ENCODE measurements around the gene TMEM238. TPM values are rescaled to one million over a fixed set of nuclear protein-coding genes. Genes with fewer than 3 reads are reported as not detected.

The TMEM238 gene
- total and polyA plus RNA-seq, 2 donors (not counting 1 experiment from before 2014, with no cell fraction given) = 0.33 TPM; not detected in 1

DNA sequence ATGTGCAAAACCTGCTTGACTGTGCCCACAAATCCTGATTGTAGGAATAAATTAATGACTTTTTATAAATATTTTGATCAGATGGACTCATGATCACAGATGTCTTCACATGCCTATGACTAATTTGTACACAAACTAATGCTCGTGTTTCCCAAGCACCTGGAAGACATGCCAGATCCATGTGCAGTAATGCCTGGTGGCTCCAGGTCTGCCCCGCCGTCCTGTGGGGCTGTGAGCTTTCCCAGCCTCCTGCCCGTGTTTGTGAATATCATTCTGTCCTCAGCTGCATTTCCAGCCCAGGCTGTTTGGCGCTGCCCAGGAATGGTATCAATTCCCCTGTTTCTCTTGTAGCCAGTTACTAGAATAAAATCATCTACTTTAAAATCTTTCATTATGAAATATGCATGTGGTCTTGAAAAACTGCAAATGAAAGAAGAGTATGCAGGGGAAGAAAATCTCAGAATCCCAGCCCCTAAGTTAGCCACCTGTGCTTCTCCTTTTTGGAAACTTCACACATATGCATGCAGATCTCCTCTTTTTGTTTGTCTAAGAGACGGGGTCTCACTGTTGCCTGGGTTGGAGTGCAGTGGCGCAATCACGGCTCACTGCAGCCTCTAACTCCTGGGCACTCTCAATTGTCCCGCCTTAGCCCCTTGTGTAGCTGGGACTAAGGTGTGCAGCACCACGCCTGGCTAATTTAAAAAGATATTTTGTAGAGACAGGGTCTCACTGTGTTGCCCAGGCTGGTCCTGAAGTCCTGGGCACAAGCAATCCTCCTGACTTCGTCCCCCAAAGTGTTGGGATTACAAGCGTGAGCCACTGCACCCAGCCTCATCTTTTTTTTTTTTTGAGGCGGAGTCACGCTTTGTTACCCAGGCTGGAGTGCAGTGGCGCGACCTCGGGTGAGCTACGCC, 7.9 kb upstream of the TMEM238 start:
- peak in 1 of 2 donors; percentile 32 for DNase-seq (ENCODE audit: low read depth in 2 of 2)
- no peak overlapping the region for H3K9ac ChIP-seq (ENCODE audit: insufficient read depth, low read length)
- H3K9me3 ChIP-seq (ENCODE audit: control insufficient read depth, insufficient read depth, low read depth, low read length) = no peaks in the 10 kb centered on the region
- TF ChIP-seq EZH2 (IDR thresholded peaks at IDR 0.05; ENCODE audit: low read length, missing control alignments) = no peak
- TF ChIP-seq, protein P1, sequence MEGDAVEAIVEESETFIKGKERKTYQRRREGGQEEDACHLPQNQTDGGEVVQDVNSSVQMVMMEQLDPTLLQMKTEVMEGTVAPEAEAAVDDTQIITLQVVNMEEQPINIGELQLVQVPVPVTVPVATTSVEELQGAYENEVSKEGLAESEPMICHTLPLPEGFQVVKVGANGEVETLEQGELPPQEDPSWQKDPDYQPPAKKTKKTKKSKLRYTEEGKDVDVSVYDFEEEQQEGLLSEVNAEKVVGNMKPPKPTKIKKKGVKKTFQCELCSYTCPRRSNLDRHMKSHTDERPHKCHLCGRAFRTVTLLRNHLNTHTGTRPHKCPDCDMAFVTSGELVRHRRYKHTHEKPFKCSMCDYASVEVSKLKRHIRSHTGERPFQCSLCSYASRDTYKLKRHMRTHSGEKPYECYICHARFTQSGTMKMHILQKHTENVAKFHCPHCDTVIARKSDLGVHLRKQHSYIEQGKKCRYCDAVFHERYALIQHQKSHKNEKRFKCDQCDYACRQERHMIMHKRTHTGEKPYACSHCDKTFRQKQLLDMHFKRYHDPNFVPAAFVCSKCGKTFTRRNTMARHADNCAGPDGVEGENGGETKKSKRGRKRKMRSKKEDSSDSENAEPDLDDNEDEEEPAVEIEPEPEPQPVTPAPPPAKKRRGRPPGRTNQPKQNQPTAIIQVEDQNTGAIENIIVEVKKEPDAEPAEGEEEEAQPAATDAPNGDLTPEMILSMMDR (conservative IDR thresholded peaks at IDR 0.05 in 1 of 2, IDR thresholded peaks at IDR 0.05 in 1 of 2; ENCODE audit: low read depth in 1 of 2, low read length in 2 of 2) = no peak
- peaks cover 18% of the 10 kb centered on the region for H3K4me1 ChIP-seq (ENCODE audit: control insufficient read depth, extremely low read depth, insufficient read depth, low read length)
- H3K27ac ChIP-seq (ENCODE audit: insufficient read depth, low read length) = no peak overlapping the region
- H4K20me1 ChIP-seq (ENCODE audit: control insufficient read depth, extremely low read depth, insufficient read depth, low read length) = peaks cover 3% of the 10 kb centered on the region
- no peaks in the 10 kb centered on the region for H3K27me3 ChIP-seq (ENCODE audit: control insufficient read depth, insufficient read depth, low read length)
- no peak overlapping the region for H3K4me2 ChIP-seq (ENCODE audit: extremely low read depth, insufficient read depth, low read length)
- no peak overlapping the region for H2AFZ ChIP-seq (ENCODE audit: low read length)
- H3K4me3 ChIP-seq (replicated peaks in 1 of 4; ENCODE audit: control extremely low read depth in 1 of 4, insufficient read depth in 1 of 4, low read depth in 3 of 4, low read length in 4 of 4) = no peak overlapping the region
- H3K79me2 ChIP-seq (ENCODE audit: control insufficient read depth, insufficient read depth, low read length) = peaks cover 33% of the 10 kb centered on the region
- H3K36me3 ChIP-seq (ENCODE audit: control insufficient read depth, insufficient read depth, low read length) = peaks cover 29% of the 10 kb centered on the region

DNA sequence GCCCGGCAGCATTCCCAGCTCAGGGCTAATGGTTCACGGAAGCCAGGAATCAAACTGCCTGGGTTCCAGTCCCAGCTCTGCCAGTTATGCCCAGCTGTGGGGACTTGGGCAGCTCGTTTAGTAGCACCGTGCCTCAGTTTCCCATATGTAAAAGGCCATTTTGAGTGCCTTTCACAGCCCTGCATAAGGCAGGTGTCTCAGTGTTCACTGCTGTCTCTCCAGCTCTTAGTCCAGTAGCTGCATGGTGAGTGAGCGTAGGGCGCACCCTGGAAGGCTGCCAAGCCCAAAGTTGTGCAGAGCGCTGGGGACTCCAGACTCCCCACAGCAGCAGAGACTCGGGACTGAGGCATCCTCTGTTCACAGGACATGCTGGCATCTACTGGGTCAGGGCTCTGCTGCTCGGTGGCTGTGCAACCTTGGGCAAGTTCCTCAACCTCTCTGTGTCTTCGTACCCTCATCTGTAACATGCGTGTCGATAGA, 7.1 kb upstream of the TMEM238 start:
- no peak overlapping the region for H2AFZ ChIP-seq (ENCODE audit: low read length)
- H3K9me3 ChIP-seq (ENCODE audit: control insufficient read depth, insufficient read depth, low read depth, low read length) = no peaks in the 10 kb centered on the region
- peaks cover 3% of the 10 kb centered on the region for H4K20me1 ChIP-seq (ENCODE audit: control insufficient read depth, extremely low read depth, insufficient read depth, low read length)
- peaks cover 41% of the 10 kb centered on the region for H3K79me2 ChIP-seq (ENCODE audit: control insufficient read depth, insufficient read depth, low read length)
- peaks cover 18% of the 10 kb centered on the region for H3K4me1 ChIP-seq (ENCODE audit: control insufficient read depth, extremely low read depth, insufficient read depth, low read length)
- no peak for TF ChIP-seq EZH2 (IDR thresholded peaks at IDR 0.05; ENCODE audit: low read length, missing control alignments)
- TF ChIP-seq, protein P1 (conservative IDR thresholded peaks at IDR 0.05 in 1 of 2, IDR thresholded peaks at IDR 0.05 in 1 of 2; ENCODE audit: low read depth in 1 of 2, low read length in 2 of 2) = no peak
- H3K36me3 ChIP-seq (ENCODE audit: control insufficient read depth, insufficient read depth, low read length) = peaks cover 29% of the 10 kb centered on the region
- H3K4me2 ChIP-seq (ENCODE audit: extremely low read depth, insufficient read depth, low read length) = no peak overlapping the region
- no peak overlapping the region for H3K9ac ChIP-seq (ENCODE audit: insufficient read depth, low read length)
- H3K27ac ChIP-seq (ENCODE audit: insufficient read depth, low read length) = no peak overlapping the region
- no peaks in the 10 kb centered on the region for H3K27me3 ChIP-seq (ENCODE audit: control insufficient read depth, insufficient read depth, low read length)
- DNase-seq (ENCODE audit: low read depth in 2 of 2) = no peak
- H3K4me3 ChIP-seq (replicated peaks in 1 of 4; ENCODE audit: control extremely low read depth in 1 of 4, insufficient read depth in 1 of 4, low read depth in 3 of 4, low read length in 4 of 4) = no peak overlapping the region

DNA sequence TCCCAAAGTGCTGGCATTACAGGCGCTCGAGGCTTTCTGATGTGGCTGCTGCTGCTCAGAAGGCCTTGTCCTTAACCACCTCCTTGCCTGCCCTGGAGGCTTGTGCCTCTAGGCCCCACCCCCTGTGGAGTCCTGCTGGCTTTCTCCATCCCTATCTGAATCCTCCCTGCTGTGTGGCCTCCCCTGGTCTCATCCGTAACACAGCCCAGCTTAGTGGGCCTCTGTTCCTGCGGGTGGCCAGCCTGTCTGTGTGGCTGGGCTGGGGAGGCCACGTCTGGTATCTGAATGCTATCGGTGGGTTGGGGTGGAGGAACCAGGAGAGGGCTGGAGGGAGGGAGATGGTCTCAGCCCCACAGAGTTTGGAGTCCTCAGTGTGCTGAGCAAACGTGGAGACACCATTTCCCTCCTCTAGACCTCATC, 6.4 kb upstream of the TMEM238 start:
- Histone ChIP-seq H4K20me1 (ENCODE audit: control insufficient read depth, extremely low read depth, insufficient read depth, low read length) (peaks cover 3% of the 10 kb centered on the region), H3K4me1 (ENCODE audit: control insufficient read depth, extremely low read depth, insufficient read depth, low read length) (peaks cover 18% of the 10 kb centered on the region), H3K36me3 (ENCODE audit: control insufficient read depth, insufficient read depth, low read length) (peaks cover 29% of the 10 kb centered on the region), H3K4me3 (replicated peaks in 1 of 4; ENCODE audit: control extremely low read depth in 1 of 4, insufficient read depth in 1 of 4, low read depth in 3 of 4, low read length in 4 of 4) (no peak overlapping the region), H3K79me2 (ENCODE audit: control insufficient read depth, insufficient read depth, low read length) (peaks cover 46% of the 10 kb centered on the region), H3K27me3 (ENCODE audit: control insufficient read depth, insufficient read depth, low read length) (no peaks in the 10 kb centered on the region), H3K9ac (ENCODE audit: insufficient read depth, low read length) (no peak overlapping the region), H3K9me3 (ENCODE audit: control insufficient read depth, insufficient read depth, low read depth, low read length) (no peaks in the 10 kb centered on the region), H2AFZ (ENCODE audit: low read length) (no peak overlapping the region), H3K4me2 (ENCODE audit: extremely low read depth, insufficient read depth, low read length) (no peak overlapping the region), H3K27ac (ENCODE audit: insufficient read depth, low read length) (no peak overlapping the region)
- TF ChIP-seq, protein P1 (conservative IDR thresholded peaks at IDR 0.05 in 1 of 2, IDR thresholded peaks at IDR 0.05 in 1 of 2; ENCODE audit: low read depth in 1 of 2, low read length in 2 of 2) = no peak
- no peak for TF ChIP-seq EZH2 (IDR thresholded peaks at IDR 0.05; ENCODE audit: low read length, missing control alignments)
- DNase-seq (ENCODE audit: low read depth in 2 of 2) = no peak
